ENCODE data around the gene RBP5. TPM values are rescaled to one million over a fixed set of nuclear protein-coding genes. Genes with fewer than 3 reads are reported as not detected.

The RBP5 gene
- total RNA-seq, 1 experiment from 2014 or later = not detected

DNA sequence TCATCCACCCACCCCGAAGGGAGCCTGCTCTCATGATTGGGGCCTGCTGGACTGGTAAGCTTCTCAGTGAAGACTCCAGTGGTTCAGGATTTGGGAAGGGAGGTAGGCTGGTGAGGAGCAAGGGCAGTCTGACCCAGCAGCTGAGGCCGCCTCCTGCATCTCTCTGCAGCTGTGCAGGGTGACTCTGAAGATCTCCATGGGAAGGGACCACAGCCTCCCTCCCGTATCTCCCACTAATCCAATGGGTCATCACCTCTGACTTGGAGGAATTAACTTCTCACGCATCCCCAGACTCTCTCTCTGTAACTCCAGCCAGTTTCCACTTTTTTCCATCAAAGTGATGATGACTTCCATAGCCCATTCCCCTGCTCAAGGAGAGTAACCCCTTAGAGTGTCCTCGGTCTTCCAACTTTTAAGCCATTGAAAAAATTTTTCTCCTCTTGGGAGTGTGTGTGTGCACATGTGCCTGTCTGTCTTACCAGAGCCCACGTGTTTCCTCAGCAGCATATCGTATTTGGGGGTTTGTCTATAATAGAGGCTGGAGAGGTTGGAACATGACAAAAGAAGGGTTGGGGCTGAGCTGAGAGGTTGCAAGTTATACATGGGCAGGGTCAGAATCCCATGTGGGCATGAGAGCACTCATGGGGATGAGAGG is 12.8 kb upstream of the RBP5 start:
- ChIA-PET POLR2A (ENCODE audit: low non-redundant PET) (no interaction called here), CTCF (interaction anchor here (0.6 kb wide), 1 partner anchor 48 kb away, joined by 3 read pairs; the partner anchor contains the start of gene PEX5)
- Histone ChIP-seq H3K4me1 (ENCODE audit: insufficient read depth, low read length, poor library complexity, severe bottlenecking) (no peaks in the 10 kb centered on the region), H3K4me3 (ENCODE audit: low read depth, low read length, poor library complexity, severe bottlenecking) (no peak overlapping the region), H3K27me3 (replicated peaks; ENCODE audit: insufficient read depth, low read depth, low read length, poor library complexity) (no peaks in the 10 kb centered on the region), H3K27ac (ENCODE audit: low read depth, low read length, poor library complexity, severe bottlenecking) (no peak overlapping the region), H3K9me3 (ENCODE audit: low read depth, low read length, poor library complexity, severe bottlenecking) (no peaks in the 10 kb centered on the region), H3K36me3 (ENCODE audit: insufficient read depth, low read length, poor library complexity, severe bottlenecking) (no peaks in the 10 kb centered on the region)
- no TSS peak for BruUV-seq (replicated peaks)
- TF ChIP-seq, protein P1, sequence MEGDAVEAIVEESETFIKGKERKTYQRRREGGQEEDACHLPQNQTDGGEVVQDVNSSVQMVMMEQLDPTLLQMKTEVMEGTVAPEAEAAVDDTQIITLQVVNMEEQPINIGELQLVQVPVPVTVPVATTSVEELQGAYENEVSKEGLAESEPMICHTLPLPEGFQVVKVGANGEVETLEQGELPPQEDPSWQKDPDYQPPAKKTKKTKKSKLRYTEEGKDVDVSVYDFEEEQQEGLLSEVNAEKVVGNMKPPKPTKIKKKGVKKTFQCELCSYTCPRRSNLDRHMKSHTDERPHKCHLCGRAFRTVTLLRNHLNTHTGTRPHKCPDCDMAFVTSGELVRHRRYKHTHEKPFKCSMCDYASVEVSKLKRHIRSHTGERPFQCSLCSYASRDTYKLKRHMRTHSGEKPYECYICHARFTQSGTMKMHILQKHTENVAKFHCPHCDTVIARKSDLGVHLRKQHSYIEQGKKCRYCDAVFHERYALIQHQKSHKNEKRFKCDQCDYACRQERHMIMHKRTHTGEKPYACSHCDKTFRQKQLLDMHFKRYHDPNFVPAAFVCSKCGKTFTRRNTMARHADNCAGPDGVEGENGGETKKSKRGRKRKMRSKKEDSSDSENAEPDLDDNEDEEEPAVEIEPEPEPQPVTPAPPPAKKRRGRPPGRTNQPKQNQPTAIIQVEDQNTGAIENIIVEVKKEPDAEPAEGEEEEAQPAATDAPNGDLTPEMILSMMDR (conservative IDR thresholded peaks at IDR 0.05; ENCODE audit: low read depth, low read length) = no peak
- TF ChIP-seq EZH2 (IDR thresholded peaks at IDR 0.05; ENCODE audit: borderline replicate concordance, low read depth, low read length, poor library complexity, severe bottlenecking) = no peak
- intact Hi-C loops (cut with micrococcal nuclease; ENCODE audit: unreplicated experiment) = loop anchor here (1.0 to 2.0 kb wide), 3 partner anchors 47 to 497 kb away; no protein-coding TSS in a partner anchor
- DNase-seq (ENCODE audit: low spot score) = no peak

DNA sequence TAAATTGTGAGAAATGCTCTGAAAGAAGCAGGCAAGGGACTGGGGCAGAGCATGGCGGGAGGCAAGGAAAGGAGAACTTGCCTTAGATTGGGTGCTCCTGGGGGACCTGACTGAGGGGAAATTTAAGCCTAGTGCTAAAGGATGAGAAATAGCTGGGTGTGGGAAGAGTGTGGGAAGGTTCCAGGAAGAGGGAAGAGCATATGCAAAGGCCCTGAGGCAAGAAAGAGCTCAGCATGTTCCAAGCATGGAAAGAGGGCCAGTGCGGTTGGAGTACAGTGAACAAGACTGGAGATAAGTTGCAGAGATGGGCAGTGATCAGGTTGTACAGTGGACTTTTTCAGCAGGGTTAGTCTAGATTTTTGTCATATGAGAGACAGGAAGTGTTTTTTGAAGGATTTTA is 10.5 kb upstream of the RBP5 start:
- TF ChIP-seq EZH2 (IDR thresholded peaks at IDR 0.05; ENCODE audit: borderline replicate concordance, low read depth, low read length, poor library complexity, severe bottlenecking) = no peak
- TF ChIP-seq, protein P1 (conservative IDR thresholded peaks at IDR 0.05; ENCODE audit: low read depth, low read length) = no peak

DNA sequence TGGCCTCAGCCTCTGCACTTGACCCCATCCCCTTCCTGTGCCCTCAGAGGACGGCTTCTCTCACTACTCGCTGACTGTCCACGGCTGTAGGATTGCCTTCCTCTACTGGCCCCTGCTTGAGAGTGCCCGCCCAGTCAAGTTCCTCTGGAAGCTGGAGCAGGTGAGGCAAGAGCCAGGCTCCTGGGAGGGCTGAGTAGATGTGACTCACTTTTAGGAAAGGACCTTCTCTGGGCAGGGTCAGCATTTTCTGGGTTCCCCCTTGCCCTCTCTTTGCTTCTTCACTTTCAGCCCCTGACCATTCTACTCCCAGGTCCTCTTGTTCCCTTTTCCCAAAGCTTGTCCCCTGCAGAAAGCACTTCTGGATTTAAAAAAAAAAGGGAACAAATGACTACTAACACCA is 9.2 kb upstream of the RBP5 start:
- H3K27me3 ChIP-seq (replicated peaks; ENCODE audit: insufficient read depth, low read depth, low read length, poor library complexity) = no peaks in the 10 kb centered on the region
- intact Hi-C loops (cut with micrococcal nuclease; ENCODE audit: unreplicated experiment) = no loop called here
- POLR2A ChIA-PET (ENCODE audit: low non-redundant PET) = no interaction called here
- no peak overlapping the region for H3K4me3 ChIP-seq (ENCODE audit: low read depth, low read length, poor library complexity, severe bottlenecking)
- no peak for TF ChIP-seq EZH2 (IDR thresholded peaks at IDR 0.05; ENCODE audit: borderline replicate concordance, low read depth, low read length, poor library complexity, severe bottlenecking)
- TF ChIP-seq, protein P1 (conservative IDR thresholded peaks at IDR 0.05; ENCODE audit: low read depth, low read length) = no peak
- no peaks in the 10 kb centered on the region for H3K4me1 ChIP-seq (ENCODE audit: insufficient read depth, low read length, poor library complexity, severe bottlenecking)
- no TSS peak for BruUV-seq (replicated peaks)
- CTCF ChIA-PET = no interaction called here
- no peak overlapping the region for H3K27ac ChIP-seq (ENCODE audit: low read depth, low read length, poor library complexity, severe bottlenecking)
- no peaks in the 10 kb centered on the region for H3K36me3 ChIP-seq (ENCODE audit: insufficient read depth, low read length, poor library complexity, severe bottlenecking)
- DNase-seq (ENCODE audit: low spot score) = no peak
- no peaks in the 10 kb centered on the region for H3K9me3 ChIP-seq (ENCODE audit: low read depth, low read length, poor library complexity, severe bottlenecking)

More for the DNA sequence above, 10.5 kb upstream of the RBP5 start:
- Histone ChIP-seq H3K4me1 (ENCODE audit: insufficient read depth, low read length, poor library complexity, severe bottlenecking) (no peaks in the 10 kb centered on the region), H3K36me3 (ENCODE audit: insufficient read depth, low read length, poor library complexity, severe bottlenecking) (no peaks in the 10 kb centered on the region), H3K9me3 (ENCODE audit: low read depth, low read length, poor library complexity, severe bottlenecking) (no peaks in the 10 kb centered on the region), H3K4me3 (ENCODE audit: low read depth, low read length, poor library complexity, severe bottlenecking) (no peak overlapping the region), H3K27me3 (replicated peaks; ENCODE audit: insufficient read depth, low read depth, low read length, poor library complexity) (no peaks in the 10 kb centered on the region), H3K27ac (ENCODE audit: low read depth, low read length, poor library complexity, severe bottlenecking) (no peak overlapping the region)
- no peak for DNase-seq (ENCODE audit: low spot score)
- no TSS peak for BruUV-seq (replicated peaks)
- CTCF ChIA-PET = no interaction called here
- POLR2A ChIA-PET (ENCODE audit: low non-redundant PET) = no interaction called here
- intact Hi-C loops (cut with micrococcal nuclease; ENCODE audit: unreplicated experiment) = no loop called here

Measured in A673 (cell line).